Measurements from ENCODE around the gene CNIH3. TPM values are rescaled to one million over a fixed set of nuclear protein-coding genes. Genes with fewer than 3 reads are reported as not detected.

The CNIH3 gene
- total RNA-seq, 1 experiment from 2014 or later, result 1.8 TPM

- DNase-seq (ENCODE audit: low read depth, low spot score), result no peak
- BruUV-seq (replicated peaks), result no TSS peak
- no peaks in the 10 kb centered on the region for H3K9me3 ChIP-seq (ENCODE audit: control insufficient read depth in 1 of 2, insufficient read depth in 1 of 2, low read depth in 1 of 2, low read length in 2 of 2)
- no peak overlapping the region for H3K9ac ChIP-seq (ENCODE audit: low read length)
- H3K4me3 ChIP-seq (replicated peaks in 1 of 2; ENCODE audit: low read depth in 1 of 2, low read length in 2 of 2), result no peak overlapping the region
- intact Hi-C loops (cut with micrococcal nuclease), result no loop called here
- H3K4me1 ChIP-seq (ENCODE audit: control insufficient read depth in 1 of 2, insufficient read depth in 2 of 2, low read length in 2 of 2), result no peaks in the 10 kb centered on the region
- TF ChIP-seq ZFX (IDR thresholded peaks at IDR 0.05) (no peak), JUND (IDR thresholded peaks at IDR 0.05) (no peak), ZBTB33 (IDR thresholded peaks at IDR 0.05; ENCODE audit: extremely low read depth, insufficient replicate concordance, low read length) (no peak), EZH2 (IDR thresholded peaks at IDR 0.05) (no peak), SIN3A (IDR thresholded peaks at IDR 0.05; ENCODE audit: low read depth) (no peak), EZH2phosphoT487 (IDR thresholded peaks at IDR 0.05; ENCODE audit: borderline replicate concordance) (no peak), CTCF (IDR thresholded peaks at IDR 0.05 in 2 of 3, conservative IDR thresholded peaks at IDR 0.05 in 1 of 3; ENCODE audit: borderline replicate concordance in 1 of 3, insufficient read depth in 1 of 3, low read depth in 2 of 3, low read length in 2 of 3) (no peak), REST (IDR thresholded peaks at IDR 0.05; ENCODE audit: low read depth) (no peak), FOSL1 (IDR thresholded peaks at IDR 0.05; ENCODE audit: low read depth) (no peak), ZNF274 (IDR thresholded peaks at IDR 0.05; ENCODE audit: low read depth, low read length) (no peak), RAD21 (IDR thresholded peaks at IDR 0.05; ENCODE audit: low read depth) (no peak), SP1 (IDR thresholded peaks at IDR 0.05; ENCODE audit: low read depth) (no peak)
- TF ChIP-seq, protein P1, sequence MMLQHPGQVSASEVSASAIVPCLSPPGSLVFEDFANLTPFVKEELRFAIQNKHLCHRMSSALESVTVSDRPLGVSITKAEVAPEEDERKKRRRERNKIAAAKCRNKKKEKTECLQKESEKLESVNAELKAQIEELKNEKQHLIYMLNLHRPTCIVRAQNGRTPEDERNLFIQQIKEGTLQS (IDR thresholded peaks at IDR 0.05), result no peak
- TF ChIP-seq, protein P2, sequence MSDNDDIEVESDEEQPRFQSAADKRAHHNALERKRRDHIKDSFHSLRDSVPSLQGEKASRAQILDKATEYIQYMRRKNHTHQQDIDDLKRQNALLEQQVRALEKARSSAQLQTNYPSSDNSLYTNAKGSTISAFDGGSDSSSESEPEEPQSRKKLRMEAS (IDR thresholded peaks at IDR 0.05), result no peak
- H3K4me2 ChIP-seq (ENCODE audit: low read length), result no peak overlapping the region
- H3K9me2 ChIP-seq (ENCODE audit: insufficient read depth), result no peaks in the 10 kb centered on the region
- H2AFZ ChIP-seq (ENCODE audit: low read depth, low read length, poor library complexity, severe bottlenecking), result no peak overlapping the region
- ChIA-PET RAD21 (ENCODE audit: low non-redundant PET in 1 of 2, low total read pairs in 2 of 2, uncharacterized antibody in 2 of 2, unreplicated experiment in 2 of 2) (no interaction called here), POLR2A (no interaction called here), CTCF (no interaction called here)
- no peak for ATAC-seq
- H3K27me3 ChIP-seq (ENCODE audit: insufficient read depth, low read length), result no peaks in the 10 kb centered on the region
- no peak overlapping the region for H3K27ac ChIP-seq (ENCODE audit: low read depth, low read length)
- no peaks in the 10 kb centered on the region for H4K20me1 ChIP-seq (ENCODE audit: insufficient read depth)
- H3K36me3 ChIP-seq (ENCODE audit: control insufficient read depth in 1 of 2, insufficient read depth in 2 of 2, low read length in 2 of 2), result no peaks in the 10 kb centered on the region
- no peaks in the 10 kb centered on the region for H3K79me2 ChIP-seq (ENCODE audit: insufficient read depth, low read length)
These were observed 111.5 kb downstream of the CNIH3 start for GRCh38 chr1:224727351-224728289.

All from HCT116 (cell line).